Uterus (tissue), 2 donors: Measurements from ENCODE around the gene RANBP17.

Experiments used
- CTCF ChIP-seq, 4 experiments: fragments of 200-600 bp in 2 of 4; fragments of 450-650 bp in 2 of 4; sonication (generic) in 2 of 4; IDR thresholded peaks; one replicate each; pipeline ENCODE4 v1.5.1; 2016 to 2019; ENCODE audit warnings: antibody characterized with exemption in 4 of 4, mild to moderate bottlenecking in 2 of 4, moderate library complexity in 1 of 4
- POLR2A ChIP-seq, 2 donors: fragments of 450-650 bp; IDR thresholded peaks; one replicate each; pipeline ENCODE4 v1.6.1; 2016; ENCODE audit warnings: antibody characterized with exemption in 2 of 2, mild to moderate bottlenecking in 1 of 2, moderate library complexity in 1 of 2

GRCh38 chr5:171263181-171263580 lies 401.4 kb downstream of the RANBP17 start:
- TF ChIP-seq CTCF (IDR thresholded peaks at IDR 0.05): no peak
- TF ChIP-seq POLR2A (IDR thresholded peaks at IDR 0.05): no peak
